Fibroblast of pulmonary artery (primary cell): ENCODE data around the gene CARNS1.

Experiments
- DNase-seq: peaks from one replicate; pipeline ENCODE4 v3.0.0-alpha.2; 2010; ENCODE audit warnings: low read depth
- H3K4me3 ChIP-seq: replicated peaks from 2 replicates; pipeline ENCODE4 v1.5.1; 2011; ENCODE audit warnings: low read depth, mild to moderate bottlenecking, control low read depth, low read length, moderate library complexity
- CTCF ChIP-seq: IDR thresholded peaks from 2 replicates; pipeline ENCODE4 v1.5.1; 2011; ENCODE audit warnings: mild to moderate bottlenecking, control low read depth, low read length, inconsistent platforms; ENCODE audit errors: missing control alignments

Gene CARNS1

GRCh38 chr11:67412495-67413179 is 2.8 kb upstream of the CARNS1 start:
- no peak overlapping the region for H3K4me3 ChIP-seq
- DNase-seq = no peak
- TF ChIP-seq CTCF = no peak

- no peak for DNase-seq
- no peak overlapping the region for H3K4me3 ChIP-seq
- no peak for TF ChIP-seq CTCF
Observed at GRCh38 chr11:67413266-67413849, 2.1 kb upstream of the CARNS1 start.

GRCh38 chr11:67416416-67417335 is 1.2 kb downstream of the CARNS1 start:
- H3K4me3 ChIP-seq = no peak overlapping the region
- no peak for TF ChIP-seq CTCF
- DNase-seq = peak; percentile 41

GRCh38 chr11:67417425-67417824 is 1.9 kb downstream of the CARNS1 start:
- TF ChIP-seq CTCF = no peak
- no peak overlapping the region for H3K4me3 ChIP-seq
- no peak for DNase-seq

GRCh38 chr11:67418476-67419281 is 3.2 kb downstream of the CARNS1 start:
- no peak overlapping the region for H3K4me3 ChIP-seq
- DNase-seq = no peak
- no peak for TF ChIP-seq CTCF

GRCh38 chr11:67419325-67420049 is 4.0 kb downstream of the CARNS1 start:
- no peak overlapping the region for H3K4me3 ChIP-seq
- TF ChIP-seq CTCF = no peak
- no peak for DNase-seq
